ACHN (cell line): ENCODE data around the gene PLAGL2.
"Not testable (repeated sequence)": the region's sequence is repeated elsewhere in the genome, so short reads cannot be mapped to it uniquely, and the experiment has no call there.

Source experiments
- DNase-seq: peaks from one replicate; pipeline ENCODE4 v3.0.0-alpha.2; 2015
- in situ Hi-C: cut with HindIII; loops from 2 replicates; pipeline ENCODE4 v1.10.0; 2017; ENCODE audit warnings: low sequenced_read_pairs, low pct_ligation_motif_present, low pct_unique_long_range_greater_than_20kb

The PLAGL2 gene

GRCh38 chr20:32206760-32207625 is 550 bp downstream of the PLAGL2 start:
- in situ Hi-C loops: no loop called here
- DNase-seq: no peak

- no peak for DNase-seq
- in situ Hi-C loops: no loop called here
Observed at GRCh38 chr20:32205843-32206759, 1.4 kb downstream of the PLAGL2 start.

- no peak for DNase-seq
- in situ Hi-C loops: no loop called here
Observed at GRCh38 chr20:32205110-32205842, 2.3 kb downstream of the PLAGL2 start.

- DNase-seq: no peak
- in situ Hi-C loops: no loop called here
Observed at GRCh38 chr20:32204205-32205109, 3.1 kb downstream of the PLAGL2 start.

- no peak for DNase-seq
- in situ Hi-C loops: no loop called here
Observed at GRCh38 chr20:32203356-32204204, 4.0 kb downstream of the PLAGL2 start.

GRCh38 chr20:32201977-32202363 is 5.6 kb downstream of the PLAGL2 start:
- in situ Hi-C loops: no loop called here
- no peak for DNase-seq

GRCh38 chr20:32201296-32201976 is 6.1 kb downstream of the PLAGL2 start:
- DNase-seq: peak; percentile 19
- in situ Hi-C loops: no loop called here

- in situ Hi-C loops: no loop called here
- no peak for DNase-seq
Observed at GRCh38 chr20:32199006-32199405, 8.5 kb downstream of the PLAGL2 start.

- in situ Hi-C loops: not testable (repeated sequence)
Observed at GRCh38 chr20:32197136-32197535, 10.4 kb downstream of the PLAGL2 start.

GRCh38 chr20:32196613-32197012 is 10.9 kb downstream of the PLAGL2 start:
- in situ Hi-C loops: not testable (repeated sequence)

More at GRCh38 chr20:32197136-32197535, 10.4 kb downstream of the PLAGL2 start:
- DNase-seq: not testable (repeated sequence)

GRCh38 chr20:32195581-32195980 is 12.0 kb downstream of the PLAGL2 start:
- no peak for DNase-seq
- in situ Hi-C loops: no loop called here

More at GRCh38 chr20:32196613-32197012, 10.9 kb downstream of the PLAGL2 start:
- DNase-seq: not testable (repeated sequence)

- in situ Hi-C loops: no loop called here
- no peak for DNase-seq
Observed at GRCh38 chr20:32193996-32194395, 13.5 kb downstream of the PLAGL2 start.

- in situ Hi-C loops, DNase-seq: not testable (repeated sequence)
Observed at GRCh38 chr20:32193336-32193735, 14.2 kb downstream of the PLAGL2 start.

GRCh38 chr20:32192698-32193097 is 14.8 kb downstream of the PLAGL2 start:
- in situ Hi-C loops: no loop called here

GRCh38 chr20:32191873-32192272 is 15.7 kb downstream of the PLAGL2 start:
- no peak for DNase-seq
- in situ Hi-C loops: no loop called here

More at GRCh38 chr20:32192698-32193097, 14.8 kb downstream of the PLAGL2 start:
- no peak for DNase-seq

GRCh38 chr20:32191422-32191821 is 16.1 kb downstream of the PLAGL2 start:
- no peak for DNase-seq
- in situ Hi-C loops: no loop called here
